ENCODE results near the gene TBC1D23. TPM values are rescaled to one million over a fixed set of nuclear protein-coding genes. Genes with fewer than 3 reads are reported as not detected.

TBC1D23 gene
- total RNA-seq, 4 donors from 2014 or later: 25.7 to 36.6 (median 34.6) TPM

- Histone ChIP-seq H3K27ac (no peak overlapping the region), H3K27me3 (no peaks in the 10 kb centered on the region), H3K4me3 (no peak overlapping the region), H3K36me3 (peaks cover 71% of the 10 kb centered on the region), H3K4me1 (no peaks in the 10 kb centered on the region), H3K9me3 (no peaks in the 10 kb centered on the region)
- TF ChIP-seq POLR2A (IDR thresholded peaks at IDR 0.05) (no peak), CTCF (IDR thresholded peaks at IDR 0.05) (no peak), EP300 (IDR thresholded peaks at IDR 0.05) (no peak), POLR2AphosphoS5 (IDR thresholded peaks at IDR 0.05) (no peak)
- 95% methylated on average over 3 of the region's 3 CpGs for WGBS
- DNase-seq (ENCODE audit: low spot score in 2 of 2): no peak
These were observed 98.2 kb downstream of the TBC1D23 start for GRCh38 chr3:100359035-100359434.

- Histone ChIP-seq H3K9me3 (no peaks in the 10 kb centered on the region), H3K27ac (no peak overlapping the region), H3K27me3 (no peaks in the 10 kb centered on the region), H3K4me3 (no peak overlapping the region), H3K4me1 (no peaks in the 10 kb centered on the region), H3K36me3 (peaks cover 65% of the 10 kb centered on the region)
- no peak for DNase-seq (ENCODE audit: low spot score in 2 of 2)
- TF ChIP-seq CTCF (IDR thresholded peaks at IDR 0.05): no peak
- no peak for TF ChIP-seq EP300 (IDR thresholded peaks at IDR 0.05)
- TF ChIP-seq POLR2A (IDR thresholded peaks at IDR 0.05): no peak
- no peak for TF ChIP-seq POLR2AphosphoS5 (IDR thresholded peaks at IDR 0.05)
- WGBS: 97% methylated on average over 4 of the region's 4 CpGs
These were observed 100.1 kb downstream of the TBC1D23 start for GRCh38 chr3:100360757-100361496.

GRCh38 chr3:100361897-100362296, 101.1 kb downstream of the TBC1D23 start:
- no peak for TF ChIP-seq POLR2A (IDR thresholded peaks at IDR 0.05)
- TF ChIP-seq POLR2AphosphoS5 (IDR thresholded peaks at IDR 0.05): no peak
- no peak for TF ChIP-seq EP300 (IDR thresholded peaks at IDR 0.05)
- TF ChIP-seq CTCF (IDR thresholded peaks at IDR 0.05): no peak
- 57% methylated on average over 1 of the region's 1 CpG for WGBS
- peaks cover 63% of the 10 kb centered on the region for H3K36me3 ChIP-seq

GRCh38 chr3:100364421-100364820, 103.6 kb downstream of the TBC1D23 start:
- H3K4me3 ChIP-seq: no peak overlapping the region
- H3K27ac ChIP-seq: no peak overlapping the region
- H3K4me1 ChIP-seq: no peaks in the 10 kb centered on the region
- WGBS: 98% methylated on average over 3 of the region's 3 CpGs
- no peaks in the 10 kb centered on the region for H3K27me3 ChIP-seq
- peaks cover 67% of the 10 kb centered on the region for H3K36me3 ChIP-seq
- no peak for DNase-seq (ENCODE audit: low spot score in 2 of 2)
- no peak for TF ChIP-seq POLR2AphosphoS5 (IDR thresholded peaks at IDR 0.05)
- TF ChIP-seq POLR2A (IDR thresholded peaks at IDR 0.05): no peak
- no peak for TF ChIP-seq CTCF (IDR thresholded peaks at IDR 0.05)
- TF ChIP-seq EP300 (IDR thresholded peaks at IDR 0.05): no peak
- H3K9me3 ChIP-seq: no peaks in the 10 kb centered on the region

More at GRCh38 chr3:100361897-100362296, 101.1 kb downstream of the TBC1D23 start:
- no peaks in the 10 kb centered on the region for H3K4me1 ChIP-seq
- no peak for DNase-seq (ENCODE audit: low spot score in 2 of 2)
- no peak overlapping the region for H3K27ac ChIP-seq
- H3K9me3 ChIP-seq: no peaks in the 10 kb centered on the region
- H3K4me3 ChIP-seq: no peak overlapping the region
- H3K27me3 ChIP-seq: no peaks in the 10 kb centered on the region

GRCh38 chr3:100366424-100366823, 105.6 kb downstream of the TBC1D23 start:
- peaks cover 80% of the 10 kb centered on the region for H3K36me3 ChIP-seq
- WGBS: 70% methylated on average over 2 of the region's 2 CpGs

More at GRCh38 chr3:100366424-100366823, 105.6 kb downstream of the TBC1D23 start:
- no peaks in the 10 kb centered on the region for H3K27me3 ChIP-seq
- no peak overlapping the region for H3K27ac ChIP-seq
- no peaks in the 10 kb centered on the region for H3K4me1 ChIP-seq
- H3K9me3 ChIP-seq: no peaks in the 10 kb centered on the region
- TF ChIP-seq EP300 (IDR thresholded peaks at IDR 0.05): no peak
- no peak for TF ChIP-seq POLR2AphosphoS5 (IDR thresholded peaks at IDR 0.05)
- TF ChIP-seq CTCF (IDR thresholded peaks at IDR 0.05): no peak
- TF ChIP-seq POLR2A (IDR thresholded peaks at IDR 0.05): no peak
- no peak overlapping the region for H3K4me3 ChIP-seq
- no peak for DNase-seq (ENCODE audit: low spot score in 2 of 2)
